K562 (cell line): ENCODE measurements around the gene BTG2. TPM values are rescaled to one million over a fixed set of nuclear protein-coding genes. Genes with fewer than 3 reads are reported as not detected.

Experiments
- CBFB ChIP-seq: sonication (generic); formaldehyde crosslinking; IDR thresholded peaks from 2 replicates; pipeline ENCODE4 v1.4.0; 2020; ENCODE audit warnings: mild to moderate bottlenecking, missing genetic modification reagents
- ESRRA ChIP-seq: fragments of 450-650 bp; IDR thresholded peaks from 2 replicates; pipeline ENCODE4 v1.6.1; 2014; ENCODE audit warnings: low read depth, mild to moderate bottlenecking, moderate library complexity, borderline replicate concordance
- FOXM1 ChIP-seq, 2 experiments: fragments of 450-650 bp in 1 of 2; sonication (generic) in 1 of 2; formaldehyde crosslinking in 1 of 2; IDR thresholded peaks; 2 replicates each; pipeline versions ENCODE4 v1.6.1 to v1.9.0; 2017 to 2022; ENCODE audit warnings: low read depth in 2 of 2, mild to moderate bottlenecking in 2 of 2, missing genetic modification reagents in 1 of 2, moderate library complexity in 1 of 2
- MBD2 ChIP-seq: sonication (generic); IDR thresholded peaks from 2 replicates; pipeline ENCODE4 v1.6.1; 2016; ENCODE audit warnings: low read depth, borderline replicate concordance
- MCM3 ChIP-seq: fragments of 450-650 bp; IDR thresholded peaks from 2 replicates; pipeline ENCODE4 v1.6.1; 2016
- PPARD ChIP-seq: fragments of 250-450 bp; sonication (Bioruptor Pico); IDR thresholded peaks from 2 replicates; pipeline ENCODE4 v1.8.0; 2022; ENCODE audit warnings: inconsistent platforms, mild to moderate bottlenecking, moderate library complexity
- SIRT6 ChIP-seq: IDR thresholded peaks from one replicate; pipeline ENCODE4 v1.6.1; 2012; ENCODE audit warnings: low read depth, mild to moderate bottlenecking, control low read depth, inconsistent platforms, low read length, moderate library complexity
- SP2 ChIP-seq: IDR thresholded peaks from 2 replicates; pipeline ENCODE4 v1.6.1; 2011; ENCODE audit warnings: mild to moderate bottlenecking, low read depth, low read length, moderate library complexity; ENCODE audit not compliant: poor library complexity, severe bottlenecking; ENCODE audit errors: extremely low read depth
- THRAP3 ChIP-seq: fragments of 450-650 bp; IDR thresholded peaks from 2 replicates; pipeline ENCODE4 v1.6.1; 2016; ENCODE audit warnings: mild to moderate bottlenecking, inconsistent platforms, borderline replicate concordance
- TSC22D4 ChIP-seq: fragments of 450-650 bp; IDR thresholded peaks from 2 replicates; pipeline ENCODE4 v1.6.1; 2016; ENCODE audit warnings: missing genetic modification characterization, missing biosample characterization, control low read depth
- ZNF263 ChIP-seq: sonication (generic); formaldehyde crosslinking; IDR thresholded peaks from 2 replicates; pipeline ENCODE4 v1.8.0; 2022; ENCODE audit warnings: mild to moderate bottlenecking, missing genetic modification reagents, borderline replicate concordance
- polyA plus RNA-seq, 8 experiments: library from polyadenylated mRNA; depleted of rRNA in 4 of 8; stranded (reverse) in 5 of 8; unstranded in 3 of 8; fragments of >200 nt; fragmentation: Nextera tagmentation in 2 of 8; fragmentation: Illumina TruSeq in 1 of 8; extraction: Ambion mirVana in 2 of 8; extraction: Trizol in 1 of 8; gene quantifications; 2 replicates each; pipeline versions ENCODE4 v1.2.1 to v1.2.3, GENCODE V29; 2011 to 2014; ENCODE audit warnings: inconsistent platforms in 1 of 8, missing spikeins in 1 of 8
- total RNA-seq, 7 experiments: library from RNA; depleted of rRNA in 6 of 7; stranded (reverse); fragments of >200 nt in 6 of 7; fragmentation: Illumina TruSeq in 2 of 7; extraction: Trizol in 2 of 7; gene quantifications; 2 replicates each; pipeline versions ENCODE4 v1.2.1 to v1.2.3, GENCODE V29; 2011 to 2021; ENCODE audit warnings: low replicate concordance in 1 of 7
- TF ChIP-seq, protein P1 (sequence below): IDR thresholded peaks from 2 replicates; pipeline ENCODE4 v1.6.1; 2016; ENCODE audit warnings: missing genetic modification characterization, missing compliant biosample characterization

BTG2 gene
- total and polyA plus RNA-seq, 9 of the 15 experiments (the other 6 are each of a cell fraction or from before 2014, with no cell fraction given), result 2.3 to 41.9 (median 8.7) TPM

DNA sequence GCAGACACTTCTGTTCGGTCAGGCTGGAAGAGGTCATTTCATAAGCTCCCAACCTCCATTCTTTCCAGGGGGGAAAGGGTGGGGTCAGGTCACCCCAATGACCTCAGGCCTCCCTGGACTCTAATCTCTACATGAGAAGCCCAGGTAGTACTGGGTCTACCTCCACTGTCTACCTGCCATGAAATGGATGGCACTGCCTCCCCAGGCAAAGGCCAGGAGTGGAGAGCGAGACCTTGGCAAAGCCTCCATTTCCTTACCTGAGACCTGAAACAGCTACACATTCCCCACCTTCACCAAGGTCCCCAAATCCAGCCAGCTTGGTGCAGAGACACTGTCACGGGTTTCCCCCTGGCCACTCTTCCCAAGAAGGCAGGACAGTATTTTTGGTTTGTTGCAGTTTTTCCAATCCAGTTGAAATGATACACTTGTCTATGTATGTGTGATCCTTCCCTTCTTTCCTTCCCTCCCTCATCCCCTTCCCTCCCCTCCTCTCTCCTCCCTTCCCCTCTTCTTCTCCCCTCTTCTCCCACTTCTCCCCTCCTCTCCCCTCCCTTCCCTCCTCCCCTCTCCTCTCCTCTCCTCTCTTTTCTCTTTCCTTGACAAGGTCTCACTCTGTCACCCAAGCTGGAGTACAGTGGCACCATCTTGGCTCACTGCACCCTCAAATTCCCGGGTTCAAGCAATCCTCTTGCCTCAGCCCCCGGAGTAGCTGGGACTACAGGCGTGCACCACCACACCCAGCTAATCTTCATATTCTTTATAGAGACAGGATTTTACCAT is 16.1 kb downstream of the BTG2 start (continued):
- TF ChIP-seq, protein P1, sequence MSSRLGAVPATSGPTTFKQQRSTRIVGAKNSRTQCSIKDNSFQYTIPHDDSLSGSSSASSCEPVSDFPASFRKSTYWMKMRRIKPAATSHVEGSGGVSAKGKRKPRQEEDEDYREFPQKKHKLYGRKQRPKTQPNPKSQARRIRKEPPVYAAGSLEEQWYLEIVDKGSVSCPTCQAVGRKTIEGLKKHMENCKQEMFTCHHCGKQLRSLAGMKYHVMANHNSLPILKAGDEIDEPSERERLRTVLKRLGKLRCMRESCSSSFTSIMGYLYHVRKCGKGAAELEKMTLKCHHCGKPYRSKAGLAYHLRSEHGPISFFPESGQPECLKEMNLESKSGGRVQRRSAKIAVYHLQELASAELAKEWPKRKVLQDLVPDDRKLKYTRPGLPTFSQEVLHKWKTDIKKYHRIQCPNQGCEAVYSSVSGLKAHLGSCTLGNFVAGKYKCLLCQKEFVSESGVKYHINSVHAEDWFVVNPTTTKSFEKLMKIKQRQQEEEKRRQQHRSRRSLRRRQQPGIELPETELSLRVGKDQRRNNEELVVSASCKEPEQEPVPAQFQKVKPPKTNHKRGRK, result peak; percentile 95
- TF ChIP-seq THRAP3 (no peak), MBD2 (peak; percentile 20; the same call in 1 of the 2 replicates), ZNF263 (CRISPR knock-in tag) (0 out of 2 replicates have a peak, but pooled peaks have one; percentile 53), CBFB (CRISPR knock-in tag) (peak; percentile 21; the same call in 1 of the 2 replicates), TSC22D4 (tag) (no peak), FOXM1 (IDR thresholded peaks at IDR 0.05; ENCODE audit: low read depth) (no peak), FOXM1 (CRISPR knock-in tag; IDR thresholded peaks at IDR 0.05; ENCODE audit: low read depth) (no peak), SP2 (no peak), SIRT6 (no peak), PPARD (CRISPR knock-in tag) (no peak), ESRRA (0 out of 2 replicates have a peak, but pooled peaks have one; percentile 0), MCM3 (no peak)
- TF ChIP-seq, all 486 proteins: peak for 10
